Measurements from ENCODE around the gene NAV2. TPM values are rescaled to one million over a fixed set of nuclear protein-coding genes. Genes with fewer than 3 reads are reported as not detected.

Gene NAV2
- total RNA-seq, 1 experiment from 2014 or later: 139 TPM

- DNase-seq (ENCODE audit: unreplicated experiment): no peak
- Mint-ChIP-seq H3K27me3 (ENCODE audit: insufficient read depth, unreplicated experiment) (no peaks in the 10 kb centered on the region), H3K4me3 (ENCODE audit: unreplicated experiment) (no peak overlapping the region), H3K9me3 (ENCODE audit: unreplicated experiment) (no peaks in the 10 kb centered on the region), H3K27ac (ENCODE audit: low read depth, unreplicated experiment) (no peak overlapping the region), H3K4me1 (ENCODE audit: insufficient read depth, unreplicated experiment) (peaks cover 6% of the 10 kb centered on the region), H3K36me3 (ENCODE audit: insufficient read depth, unreplicated experiment) (peaks cover 5% of the 10 kb centered on the region)
- ChIA-PET CTCF (interaction anchor here (0.7 to 1.3 kb wide), 3 partner anchors 11 to 31 kb away, joined by 3 to 4 read pairs (median 3); no protein-coding TSS in a partner anchor), POLR2A (interaction anchor here (0.5 to 0.6 kb wide), 2 partner anchors 10 to 617 kb away, joined by 3 read pairs; no protein-coding TSS in a partner anchor)
- TF ChIP-seq CTCF (IDR thresholded peaks at IDR 0.05; ENCODE audit: unreplicated experiment): no peak
- intact Hi-C loops (cut with micrococcal nuclease): no loop called here
- no TSS peak for BruUV-seq (replicated peaks)
Observed at GRCh38 chr11:19818619-19819018, 106.0 kb downstream of the NAV2 start.

- TF ChIP-seq CTCF (IDR thresholded peaks at IDR 0.05; ENCODE audit: unreplicated experiment): no peak
- no peak overlapping the region for H3K4me3 Mint-ChIP-seq (ENCODE audit: unreplicated experiment)
- H3K9me3 Mint-ChIP-seq (ENCODE audit: unreplicated experiment): no peaks in the 10 kb centered on the region
- no peak for DNase-seq (ENCODE audit: unreplicated experiment)
- intact Hi-C loops (cut with micrococcal nuclease): no loop called here
- BruUV-seq (replicated peaks): no TSS peak
- H3K27me3 Mint-ChIP-seq (ENCODE audit: insufficient read depth, unreplicated experiment): no peaks in the 10 kb centered on the region
- H3K27ac Mint-ChIP-seq (ENCODE audit: low read depth, unreplicated experiment): no peak overlapping the region
- peaks cover 6% of the 10 kb centered on the region for H3K4me1 Mint-ChIP-seq (ENCODE audit: insufficient read depth, unreplicated experiment)
- H3K36me3 Mint-ChIP-seq (ENCODE audit: insufficient read depth, unreplicated experiment): peaks cover 5% of the 10 kb centered on the region
- ChIA-PET CTCF (interaction anchor here (1.3 kb wide), 1 partner anchor 18 kb away, joined by 4 read pairs; no protein-coding TSS in a partner anchor), POLR2A (interaction anchor here (0.6 kb wide), 1 partner anchor 10 kb away, joined by 3 read pairs; no protein-coding TSS in a partner anchor)
Observed at GRCh38 chr11:19819148-19819547, 106.5 kb downstream of the NAV2 start.

GRCh38 chr11:19820100-19820499 is 107.5 kb downstream of the NAV2 start:
- Mint-ChIP-seq H3K36me3 (ENCODE audit: insufficient read depth, unreplicated experiment) (peaks cover 5% of the 10 kb centered on the region), H3K9me3 (ENCODE audit: unreplicated experiment) (no peaks in the 10 kb centered on the region), H3K27ac (ENCODE audit: low read depth, unreplicated experiment) (no peak overlapping the region), H3K27me3 (ENCODE audit: insufficient read depth, unreplicated experiment) (no peaks in the 10 kb centered on the region), H3K4me1 (ENCODE audit: insufficient read depth, unreplicated experiment) (peaks cover 6% of the 10 kb centered on the region), H3K4me3 (ENCODE audit: unreplicated experiment) (no peak overlapping the region)
- no TSS peak for BruUV-seq (replicated peaks)
- DNase-seq (ENCODE audit: unreplicated experiment): no peak
- intact Hi-C loops (cut with micrococcal nuclease): no loop called here
- no peak for TF ChIP-seq CTCF (IDR thresholded peaks at IDR 0.05; ENCODE audit: unreplicated experiment)
- CTCF ChIA-PET: interaction anchor here (0.6 to 0.9 kb wide), 4 partner anchors 11 to 78 kb away, joined by 3 read pairs; no protein-coding TSS in a partner anchor
- POLR2A ChIA-PET: no interaction called here

- Mint-ChIP-seq H3K27me3 (ENCODE audit: insufficient read depth, unreplicated experiment) (no peaks in the 10 kb centered on the region), H3K4me1 (ENCODE audit: insufficient read depth, unreplicated experiment) (peaks cover 1% of the 10 kb centered on the region), H3K27ac (ENCODE audit: low read depth, unreplicated experiment) (no peak overlapping the region), H3K9me3 (ENCODE audit: unreplicated experiment) (no peaks in the 10 kb centered on the region), H3K36me3 (ENCODE audit: insufficient read depth, unreplicated experiment) (peaks cover 5% of the 10 kb centered on the region), H3K4me3 (ENCODE audit: unreplicated experiment) (no peak overlapping the region)
- ChIA-PET CTCF (interaction anchor here (0.6 kb wide), 1 partner anchor 312 kb away, joined by 3 read pairs; no protein-coding TSS in a partner anchor), POLR2A (no interaction called here)
- intact Hi-C loops (cut with micrococcal nuclease): no loop called here
- TF ChIP-seq CTCF (IDR thresholded peaks at IDR 0.05; ENCODE audit: unreplicated experiment): no peak
- no peak for DNase-seq (ENCODE audit: unreplicated experiment)
- BruUV-seq (replicated peaks): no TSS peak
Observed at GRCh38 chr11:19821412-19821875, 108.8 kb downstream of the NAV2 start.
